AG09319 (cell line): ENCODE results near the gene SH3GLB1.

Experiments
- DNase-seq: peaks from one replicate; pipeline ENCODE4 v3.0.0-alpha.2; 2010; ENCODE audit warnings: low read depth; ENCODE audit errors: extremely low read depth
- TF ChIP-seq, protein P1 (sequence below): IDR thresholded peaks from 2 replicates; pipeline ENCODE4 v1.5.1; 2011; ENCODE audit warnings: low read depth, mild to moderate bottlenecking, inconsistent platforms, low read length, moderate library complexity

Gene SH3GLB1

DNA sequence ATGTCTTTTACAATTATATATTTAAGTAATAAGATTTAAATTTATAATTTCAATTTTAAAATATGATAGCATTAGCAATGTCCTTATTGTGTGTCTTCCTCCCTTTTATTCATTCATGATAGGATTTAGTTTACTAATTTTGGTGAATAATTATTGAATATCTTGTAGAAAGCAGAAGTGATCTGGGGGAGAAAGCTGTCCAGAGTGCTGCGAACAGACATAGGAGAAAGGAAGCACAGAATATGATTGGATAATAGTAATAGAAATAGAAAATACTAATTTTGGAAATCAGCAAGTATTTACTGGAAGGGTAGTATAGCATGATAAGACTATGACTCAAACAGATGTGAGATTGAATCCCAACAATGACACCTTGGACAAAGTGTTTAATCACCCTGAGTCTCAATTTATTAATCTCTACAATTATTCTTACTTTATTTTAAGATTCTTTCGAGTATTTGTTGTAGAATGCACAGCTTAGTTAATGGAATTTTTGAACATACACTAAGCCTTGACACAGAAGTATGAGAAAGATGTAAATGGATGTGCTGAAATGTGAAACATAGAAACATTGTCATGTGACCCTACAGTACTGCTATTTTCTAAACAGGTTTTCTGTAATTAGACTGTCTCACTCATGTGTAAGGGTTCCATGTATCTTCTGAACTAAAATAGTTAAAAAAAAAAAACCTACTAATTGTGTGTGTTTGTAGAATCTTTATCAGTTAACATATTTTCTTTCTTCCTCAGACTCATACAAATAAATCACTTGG, 7.9 kb downstream of the SH3GLB1 start:
- no peak for DNase-seq
- TF ChIP-seq, protein P1, sequence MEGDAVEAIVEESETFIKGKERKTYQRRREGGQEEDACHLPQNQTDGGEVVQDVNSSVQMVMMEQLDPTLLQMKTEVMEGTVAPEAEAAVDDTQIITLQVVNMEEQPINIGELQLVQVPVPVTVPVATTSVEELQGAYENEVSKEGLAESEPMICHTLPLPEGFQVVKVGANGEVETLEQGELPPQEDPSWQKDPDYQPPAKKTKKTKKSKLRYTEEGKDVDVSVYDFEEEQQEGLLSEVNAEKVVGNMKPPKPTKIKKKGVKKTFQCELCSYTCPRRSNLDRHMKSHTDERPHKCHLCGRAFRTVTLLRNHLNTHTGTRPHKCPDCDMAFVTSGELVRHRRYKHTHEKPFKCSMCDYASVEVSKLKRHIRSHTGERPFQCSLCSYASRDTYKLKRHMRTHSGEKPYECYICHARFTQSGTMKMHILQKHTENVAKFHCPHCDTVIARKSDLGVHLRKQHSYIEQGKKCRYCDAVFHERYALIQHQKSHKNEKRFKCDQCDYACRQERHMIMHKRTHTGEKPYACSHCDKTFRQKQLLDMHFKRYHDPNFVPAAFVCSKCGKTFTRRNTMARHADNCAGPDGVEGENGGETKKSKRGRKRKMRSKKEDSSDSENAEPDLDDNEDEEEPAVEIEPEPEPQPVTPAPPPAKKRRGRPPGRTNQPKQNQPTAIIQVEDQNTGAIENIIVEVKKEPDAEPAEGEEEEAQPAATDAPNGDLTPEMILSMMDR, result no peak

DNA sequence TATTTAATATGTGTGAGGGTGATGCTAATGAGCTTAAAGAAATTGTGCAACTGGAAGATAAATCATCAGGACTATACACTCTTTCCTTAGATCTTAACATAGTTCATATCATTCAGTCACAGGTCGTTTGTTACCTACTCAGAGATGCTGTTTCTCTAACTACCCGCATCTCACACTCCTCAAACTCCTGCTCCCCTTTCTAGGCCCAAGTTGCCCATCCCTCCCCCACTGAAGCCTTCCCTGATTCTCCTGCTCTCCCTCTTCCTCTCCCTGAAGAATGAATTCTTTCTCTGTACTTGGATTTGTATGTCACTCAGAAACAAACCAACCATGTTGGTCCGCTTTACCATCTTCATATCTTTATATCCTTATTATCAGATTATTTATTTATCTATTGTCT, 9.1 kb downstream of the SH3GLB1 start:
- DNase-seq, result no peak
- TF ChIP-seq, protein P1, result no peak

DNA sequence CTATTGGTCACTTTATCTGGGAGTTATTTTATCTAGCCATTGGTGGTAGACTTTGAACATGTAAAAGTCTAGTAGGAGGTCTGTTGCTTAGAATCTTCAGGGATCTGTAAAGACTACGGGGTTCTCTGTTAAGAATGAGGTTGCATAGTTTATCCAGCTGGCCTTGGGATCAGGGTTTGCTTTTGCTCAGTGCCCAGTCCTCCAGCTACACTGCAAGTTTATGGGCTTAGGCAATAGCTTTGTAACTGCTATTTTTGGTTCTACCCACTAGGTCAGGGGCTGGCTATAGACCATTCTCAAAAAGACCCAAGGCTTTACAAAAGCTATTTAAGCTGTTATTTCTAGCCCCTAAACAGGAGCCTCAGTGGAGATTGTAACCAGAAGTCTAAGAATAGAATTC, 9.8 kb downstream of the SH3GLB1 start:
- DNase-seq, result no peak
- TF ChIP-seq, protein P1, result no peak

DNA sequence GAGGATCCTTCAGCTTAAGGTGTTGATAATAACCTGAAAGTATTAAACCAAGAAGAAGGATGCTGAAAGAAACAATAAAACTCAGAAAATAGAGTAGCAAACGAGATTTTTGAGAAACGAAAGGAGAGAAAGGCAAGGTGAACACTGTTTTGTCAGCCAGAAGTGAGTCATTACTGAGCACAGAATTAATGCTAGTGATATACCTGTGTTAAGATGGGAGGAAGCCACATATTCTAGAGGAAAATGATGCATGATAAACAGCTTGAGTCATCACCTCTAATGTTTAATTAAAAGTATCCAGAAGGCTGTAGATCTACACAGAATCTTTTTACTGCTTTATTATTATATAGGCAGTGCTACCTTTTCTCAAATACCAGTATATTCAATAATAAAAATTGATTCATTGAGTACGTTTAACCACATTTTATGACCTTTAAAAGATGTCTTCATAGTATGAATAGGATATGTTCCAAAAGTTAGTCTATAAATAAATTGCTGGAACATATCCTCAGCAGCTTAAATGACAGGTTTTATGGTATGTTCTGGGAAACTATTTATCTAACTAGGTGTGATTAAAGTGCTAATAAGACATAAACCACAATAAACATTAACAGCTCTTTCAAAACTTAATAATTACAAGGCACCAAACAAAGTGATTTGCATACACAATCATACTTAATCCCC, 10.3 kb downstream of the SH3GLB1 start:
- TF ChIP-seq, protein P1, result no peak
- DNase-seq, result no peak

DNA sequence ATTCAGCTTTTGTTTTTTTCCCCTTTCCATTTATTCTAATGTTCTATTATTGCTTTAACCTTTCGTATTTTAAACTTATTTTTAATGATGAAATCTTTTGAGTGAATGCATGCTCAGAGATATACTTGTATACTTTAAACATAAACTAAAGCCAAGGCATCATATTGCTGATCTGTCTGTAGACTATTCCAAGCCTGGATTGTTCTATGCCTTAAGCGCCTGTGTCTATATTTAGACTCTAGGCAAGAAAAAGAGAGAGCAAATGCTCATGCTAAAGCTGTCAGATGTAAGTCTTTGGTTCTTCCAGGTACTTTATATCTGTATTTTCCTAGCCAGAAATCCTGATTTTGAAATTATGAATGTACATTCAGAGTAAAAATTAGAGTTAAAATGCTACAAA, 14.4 kb downstream of the SH3GLB1 start:
- TF ChIP-seq, protein P1, result no peak

DNA sequence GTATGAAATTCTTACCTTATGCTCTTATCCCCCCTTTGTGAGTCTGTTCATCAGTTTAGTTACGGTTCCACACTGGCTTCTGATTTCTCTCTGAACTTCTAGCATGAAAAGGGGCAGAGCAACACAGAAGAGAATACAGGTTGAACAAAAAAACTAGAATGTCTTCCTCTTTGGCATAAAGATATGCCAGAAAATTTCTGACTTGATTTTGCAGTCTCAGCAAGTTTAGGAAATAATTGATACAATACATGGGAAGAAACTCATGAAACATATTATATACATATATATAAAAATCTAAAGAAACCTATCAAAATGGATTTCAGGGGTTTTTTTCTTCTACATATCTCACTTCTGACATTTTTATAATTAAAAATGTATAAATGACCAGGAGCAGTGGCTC, 27.0 kb downstream of the SH3GLB1 start:
- no peak for DNase-seq
- TF ChIP-seq, protein P1, result no peak

More for the DNA sequence above, 14.4 kb downstream of the SH3GLB1 start:
- no peak for DNase-seq

DNA sequence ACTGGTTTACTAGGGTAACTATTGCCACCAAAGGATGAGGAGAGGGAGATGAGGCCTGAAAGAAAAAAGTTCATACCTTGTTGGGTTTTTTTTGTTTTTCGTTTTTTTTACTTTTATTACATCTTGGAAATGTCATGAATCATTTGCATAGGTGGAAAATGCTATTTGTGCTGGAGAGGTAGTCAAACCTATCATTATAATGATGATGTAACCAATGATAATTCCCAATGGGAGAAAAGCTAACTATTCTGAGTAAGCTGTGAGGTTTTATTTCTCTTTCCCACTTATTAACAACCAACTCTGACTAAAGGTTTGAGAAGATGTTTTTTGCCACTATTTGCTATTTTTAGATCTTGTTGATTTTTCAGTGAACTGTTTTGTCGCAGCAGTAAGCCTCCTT, 29.0 kb downstream of the SH3GLB1 start:
- TF ChIP-seq, protein P1, result no peak
- DNase-seq, result no peak
